Tibial nerve (tissue), 4 donors: Measurements from ENCODE around the gene RPS4Y1.

Experiments
- EP300 ChIP-seq, 2 donors: sonication (generic); formaldehyde crosslinking; IDR thresholded peaks; one replicate each; pipeline ENCODE4 v1.6.1; 2017; ENCODE audit warnings: antibody characterized with exemption in 2 of 2, mild to moderate bottlenecking in 1 of 2
- TF ChIP-seq, protein P1 (sequence below), 5 experiments: fragments of 200-600 bp in 3 of 5; fragments of 450-650 bp in 2 of 5; sonication (generic) in 3 of 5; IDR thresholded peaks; one replicate each; pipeline ENCODE4 v1.5.1; 2016 to 2019; ENCODE audit warnings: antibody characterized with exemption in 5 of 5, mild to moderate bottlenecking in 3 of 5, moderate library complexity in 2 of 5

DNA sequence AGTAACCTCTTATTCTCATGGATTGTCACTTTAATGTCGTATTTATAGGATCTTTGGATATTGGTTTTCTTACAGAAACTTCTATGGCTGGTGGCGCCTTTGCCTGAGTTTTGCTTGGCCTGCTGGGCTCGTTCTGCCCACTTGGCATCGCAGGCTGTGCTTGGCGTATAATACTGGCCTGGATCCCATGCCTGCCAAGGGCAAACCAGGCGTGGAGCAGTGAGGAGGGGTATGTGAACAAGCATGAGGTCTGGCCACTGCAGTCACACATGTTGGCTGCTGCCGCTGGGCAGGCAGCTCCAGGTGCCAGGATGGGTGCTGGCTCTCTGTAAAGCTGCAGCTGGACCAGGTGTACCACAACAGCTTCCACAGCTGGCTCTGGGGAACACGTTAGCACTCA lies 26.1 kb downstream of the RPS4Y1 start:
- TF ChIP-seq, protein P1, sequence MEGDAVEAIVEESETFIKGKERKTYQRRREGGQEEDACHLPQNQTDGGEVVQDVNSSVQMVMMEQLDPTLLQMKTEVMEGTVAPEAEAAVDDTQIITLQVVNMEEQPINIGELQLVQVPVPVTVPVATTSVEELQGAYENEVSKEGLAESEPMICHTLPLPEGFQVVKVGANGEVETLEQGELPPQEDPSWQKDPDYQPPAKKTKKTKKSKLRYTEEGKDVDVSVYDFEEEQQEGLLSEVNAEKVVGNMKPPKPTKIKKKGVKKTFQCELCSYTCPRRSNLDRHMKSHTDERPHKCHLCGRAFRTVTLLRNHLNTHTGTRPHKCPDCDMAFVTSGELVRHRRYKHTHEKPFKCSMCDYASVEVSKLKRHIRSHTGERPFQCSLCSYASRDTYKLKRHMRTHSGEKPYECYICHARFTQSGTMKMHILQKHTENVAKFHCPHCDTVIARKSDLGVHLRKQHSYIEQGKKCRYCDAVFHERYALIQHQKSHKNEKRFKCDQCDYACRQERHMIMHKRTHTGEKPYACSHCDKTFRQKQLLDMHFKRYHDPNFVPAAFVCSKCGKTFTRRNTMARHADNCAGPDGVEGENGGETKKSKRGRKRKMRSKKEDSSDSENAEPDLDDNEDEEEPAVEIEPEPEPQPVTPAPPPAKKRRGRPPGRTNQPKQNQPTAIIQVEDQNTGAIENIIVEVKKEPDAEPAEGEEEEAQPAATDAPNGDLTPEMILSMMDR (IDR thresholded peaks at IDR 0.05) = no peak
- no peak for TF ChIP-seq EP300 (IDR thresholded peaks at IDR 0.05)
